ENCODE measurements around the gene OR2T10. TPM values are rescaled to one million over a fixed set of nuclear protein-coding genes. Genes with fewer than 3 reads are reported as not detected.
"Not testable (repeated sequence)": the region's sequence is repeated elsewhere in the genome, so short reads cannot be mapped to it uniquely, and the experiment has no call there.

Gene OR2T10
- total RNA-seq, 1 donor from 2014 or later = not detected

DNA sequence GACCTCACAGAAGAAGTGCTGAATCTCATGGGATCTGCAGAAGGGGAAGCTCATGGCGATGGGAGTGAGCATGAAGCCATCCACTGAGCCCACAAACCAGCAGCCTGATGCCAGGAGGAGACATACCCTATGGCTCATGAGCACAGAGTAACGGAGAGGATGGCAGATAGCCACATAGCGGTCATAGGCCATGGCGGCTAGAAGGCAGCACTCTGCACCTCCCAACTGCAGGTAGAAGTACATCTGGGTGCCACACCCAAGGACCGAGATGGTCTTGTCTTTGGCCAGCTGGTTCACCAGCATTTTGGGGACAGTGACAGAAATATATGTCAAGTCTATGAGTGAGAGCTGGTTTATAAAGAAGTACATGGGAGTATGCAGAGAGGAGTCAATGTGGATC, 4.3 kb downstream of the OR2T10 start:
- DNase-seq = no peak

- no peak for DNase-seq
Observed at GRCh38 chr1:248592655-248593054, 4.8 kb downstream of the OR2T10 start.

GRCh38 chr1:248590055-248590454, 7.4 kb downstream of the OR2T10 start:
- no peak for DNase-seq

- DNase-seq = no peak
Observed at GRCh38 chr1:248589334-248589733, 8.2 kb downstream of the OR2T10 start.

- no peak for DNase-seq
Observed at GRCh38 chr1:248585266-248585665, 12.2 kb downstream of the OR2T10 start.

GRCh38 chr1:248576260-248576980, 21.1 kb downstream of the OR2T10 start:
- no peak for DNase-seq

- not testable (repeated sequence) for DNase-seq
Observed at GRCh38 chr1:248574657-248575056, 22.8 kb downstream of the OR2T10 start, which contains the start of gene OR2T34. OR2T34 (minus strand) TSS chr1:248574757; CDS start chr1:248574757, 0 bp downstream.

DNA sequence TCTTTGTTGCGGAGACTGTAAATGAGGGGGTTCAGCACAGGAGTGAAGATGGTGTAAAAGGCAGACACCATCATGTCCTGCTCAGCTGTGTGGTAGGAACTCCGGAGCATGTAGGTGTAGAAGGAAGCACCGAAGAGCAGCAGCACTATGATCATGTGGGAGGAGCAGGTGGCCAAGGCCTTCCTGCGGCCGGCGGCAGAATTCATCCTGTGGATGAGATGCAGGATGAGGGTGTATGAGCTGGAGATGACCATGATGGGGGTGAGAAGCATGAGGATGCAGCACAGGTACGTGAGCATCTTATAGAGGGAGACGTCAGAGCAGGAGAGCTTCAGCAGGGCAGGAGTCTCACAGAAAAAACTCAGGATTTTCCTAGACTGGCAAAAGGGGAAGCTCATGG, 23.6 kb downstream of the OR2T10 start:
- not testable (repeated sequence) for DNase-seq

DNA sequence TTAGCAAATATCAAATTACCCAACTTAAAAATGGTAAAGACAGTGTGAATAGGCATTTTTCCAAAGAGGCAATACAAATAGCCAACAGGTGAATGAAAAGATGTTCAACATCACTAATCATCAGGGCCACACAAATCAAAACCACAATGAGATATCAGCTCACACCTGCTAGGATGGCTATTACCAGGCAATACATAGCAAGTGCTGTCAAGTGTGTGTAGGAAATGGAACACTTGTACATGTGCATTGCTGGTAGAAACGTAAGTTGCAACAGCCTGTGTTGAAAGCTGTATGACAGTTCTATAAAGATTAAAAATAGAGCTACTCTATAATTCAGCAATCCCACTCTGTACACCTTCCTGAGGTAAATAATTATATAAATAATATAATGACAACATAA, 25.5 kb downstream of the OR2T10 start:
- not testable (repeated sequence) for DNase-seq

DNA sequence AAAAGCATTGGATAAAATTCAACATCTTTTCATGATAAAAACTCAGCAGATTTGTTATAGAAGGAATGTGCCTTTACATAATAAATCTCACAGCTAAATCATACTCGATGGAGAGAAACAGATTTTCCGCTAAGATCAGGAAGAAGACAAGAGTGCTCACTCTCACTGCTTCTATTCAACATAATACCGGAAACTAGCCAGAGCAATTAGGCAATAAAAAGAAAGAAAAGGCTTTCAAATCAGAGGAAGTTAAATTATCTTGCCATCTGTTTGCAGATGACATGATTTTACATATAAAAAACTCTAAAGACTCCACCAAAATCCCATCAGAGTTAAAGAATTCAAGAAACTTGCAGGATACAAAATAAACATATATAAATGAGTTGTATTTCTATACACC, 26.7 kb downstream of the OR2T10 start:
- DNase-seq = not testable (repeated sequence)

- DNase-seq = not testable (repeated sequence)
Observed at GRCh38 chr1:248569049-248569448, 28.5 kb downstream of the OR2T10 start.

DNA sequence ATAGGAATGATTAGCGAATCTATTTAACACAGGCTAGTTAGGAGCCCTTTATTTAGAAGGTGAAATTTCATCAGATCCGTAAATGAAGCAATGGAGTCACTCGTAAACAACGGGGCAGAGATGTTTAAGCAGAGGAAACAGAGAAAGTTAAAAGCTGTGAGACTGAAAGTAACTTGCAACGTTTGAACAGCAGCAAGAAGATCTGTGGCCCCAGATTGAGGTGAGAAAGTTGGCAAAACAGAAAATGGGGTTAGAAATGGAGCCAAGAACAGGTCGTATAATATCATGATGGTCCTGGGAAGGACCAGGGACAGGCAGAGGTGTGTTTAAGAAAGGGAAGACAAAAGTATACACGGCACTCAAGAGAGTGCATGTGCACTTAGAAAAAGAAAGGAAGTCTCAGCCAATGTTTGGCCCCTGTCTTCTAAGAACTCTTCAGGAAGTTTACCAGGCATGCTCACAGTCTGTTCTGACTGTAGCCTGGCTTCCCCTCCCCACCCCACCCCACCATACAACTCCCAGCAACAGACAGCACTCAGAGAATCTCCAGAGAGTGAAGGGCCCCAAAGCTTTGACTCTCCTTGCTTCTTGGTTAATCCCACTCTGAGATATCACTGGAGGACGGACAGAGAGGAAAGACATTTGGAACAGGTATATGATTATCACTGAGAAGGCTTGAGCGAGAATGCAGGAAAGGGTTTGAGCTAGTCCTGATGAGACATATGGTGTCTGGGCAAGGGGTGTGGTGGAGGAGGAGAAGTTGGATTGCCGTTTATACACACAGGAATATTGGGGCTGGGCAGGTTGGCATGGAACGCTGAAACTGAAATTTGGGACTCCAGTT, 31.7 kb downstream of the OR2T10 start:
- DNase-seq = not testable (repeated sequence)

DNA sequence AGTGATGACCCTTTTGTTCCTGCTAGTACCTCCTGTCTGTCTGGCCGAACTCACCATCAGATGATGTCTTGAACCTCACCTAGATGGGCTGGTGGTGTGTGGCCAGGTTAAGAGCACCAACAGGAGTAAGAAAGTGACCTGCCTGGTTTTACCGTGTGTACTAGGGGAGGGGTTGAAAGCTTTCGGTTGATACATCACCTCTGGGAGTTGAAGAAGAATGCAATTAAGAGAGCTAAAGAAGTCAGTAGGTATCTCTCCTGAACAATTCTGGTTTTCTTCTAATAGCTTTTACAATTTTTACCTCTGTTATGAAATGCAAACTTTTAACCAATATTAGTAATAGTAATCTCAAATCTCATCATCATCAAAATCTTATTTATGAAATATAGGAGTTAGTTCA, 34.8 kb downstream of the OR2T10 start, which contains the start of gene OR2T29:
OR2T29 (minus strand) TSS at position 101 of the 400 bp plus-strand sequence. CDS start 3,281 bp downstream, outside the sequence.
- DNase-seq = not testable (repeated sequence)

- DNase-seq = not testable (repeated sequence)
Observed at GRCh38 chr1:248551027-248551426, 46.5 kb downstream of the OR2T10 start.

DNA sequence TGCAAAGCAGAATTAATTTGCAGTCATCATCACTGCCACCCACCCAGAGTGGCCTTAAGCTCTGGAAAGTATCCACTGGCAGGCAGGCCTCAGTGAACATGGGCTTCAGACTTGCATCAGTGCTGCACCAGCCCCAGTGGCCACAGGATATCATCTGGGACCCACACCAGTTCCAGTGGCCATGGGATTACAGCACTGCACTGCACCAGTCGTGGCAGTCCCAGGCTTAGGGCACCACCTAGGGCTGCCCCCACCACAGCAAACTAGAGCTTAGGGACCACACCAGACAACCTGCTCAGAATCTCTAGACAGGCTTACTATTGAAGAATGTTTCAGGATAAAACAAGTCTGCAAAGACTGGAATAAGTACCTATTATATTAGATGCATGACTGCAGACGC, 50.1 kb downstream of the OR2T10 start:
- not testable (repeated sequence) for DNase-seq

Small RNA genes within 50 kb of the gene (small RNA-seq; reads per million reads assigned to genes)
- not detected for gene RF00019

Other genes starting within 250 kb of the OR2T10 start
- not detected for gene OR14C36, start 248.9 kb downstream of the OR2T10 start, total RNA-seq
- not detected for gene OR2T4, start 236.0 kb downstream of the OR2T10 start, total RNA-seq
- 0.31 TPM for gene OR2T6, start 222.0 kb downstream of the OR2T10 start, total RNA-seq
- gene OR2T1, start 194.7 kb downstream of the OR2T10 start, total RNA-seq = not detected
- not detected for gene OR2T2, start 152.1 kb downstream of the OR2T10 start, total RNA-seq
- not detected for gene OR2T3, start 124.3 kb downstream of the OR2T10 start, total RNA-seq
- not detected for gene OR2T5, start 109.1 kb downstream of the OR2T10 start, total RNA-seq
- not detected for gene OR2G6, start 89.6 kb downstream of the OR2T10 start, total RNA-seq
- gene OR2T29, start 34.9 kb downstream of the OR2T10 start, total RNA-seq = not detected
- gene OR2T34, start 22.9 kb downstream of the OR2T10 start, total RNA-seq = not detected
- gene OR2T11, start 37.4 kb upstream of the OR2T10 start, total RNA-seq = not detected
- not detected for gene OR2T35, start 47.6 kb upstream of the OR2T10 start, total RNA-seq
- not detected for gene OR2T27, start 57.8 kb upstream of the OR2T10 start, total RNA-seq
- not detected for gene OR14I1, start 105.1 kb upstream of the OR2T10 start, total RNA-seq
- not detected for gene LYPD8, start 158.1 kb upstream of the OR2T10 start, total RNA-seq
- gene SH3BP5L, start 228.2 kb upstream of the OR2T10 start, total RNA-seq = 27.5 TPM
- gene ZNF672, start 240.5 kb upstream of the OR2T10 start, total RNA-seq = 14.0 TPM